Measurements from ENCODE around the gene ZNF311. TPM values are rescaled to one million over a fixed set of nuclear protein-coding genes. Genes with fewer than 3 reads are reported as not detected.

Gene ZNF311
- total and polyA plus RNA-seq, 9 of the 15 experiments (the other 6 are each of a cell fraction or from before 2014, with no cell fraction given) = 5.1 to 10.0 (median 7.5) TPM

GRCh38 chr6:29016559-29017427 lies 11.7 kb upstream of the ZNF311 start (continued):
- TF ChIP-seq RBM15 (IDR thresholded peaks at IDR 0.05; ENCODE audit: insufficient read depth, low read length) = no peak
- TF ChIP-seq ZBTB5 (IDR thresholded peaks at IDR 0.05) = no peak
- TF ChIP-seq CHD2 (IDR thresholded peaks at IDR 0.05; ENCODE audit: low read depth, low read length) = no peak
- no peak for TF ChIP-seq VEZF1 (CRISPR knock-in tag; IDR thresholded peaks at IDR 0.05)
- peak; percentile 91; the same call in 1 of the 2 replicates for TF ChIP-seq ZBTB33 (CRISPR knock-in tag; IDR thresholded peaks at IDR 0.05)
- peak; percentile 41; the same call in 1 of the 2 replicates for TF ChIP-seq CREB3L1 (IDR thresholded peaks at IDR 0.05; ENCODE audit: borderline replicate concordance, low read depth)
- no peak; a peak in 1 of 4 replicates for TF ChIP-seq FOXA3 (CRISPR knock-in tag; conservative IDR thresholded peaks at IDR 0.05 in 1 of 2, IDR thresholded peaks at IDR 0.05 in 1 of 2)
- no peak for TF ChIP-seq TSC22D4 (tag; IDR thresholded peaks at IDR 0.05)
- TF ChIP-seq DPF2 (IDR thresholded peaks at IDR 0.05) = peak; percentile 69
- no peak for TF ChIP-seq GTF2A2 (tag; IDR thresholded peaks at IDR 0.05)
- TF ChIP-seq ATF7 (IDR thresholded peaks at IDR 0.05) = peak; percentile 62
- peak; percentile 66; the same call in 1 of the 2 replicates for TF ChIP-seq MAX (CRISPR knock-in tag; IDR thresholded peaks at IDR 0.05)
- no peak for TF ChIP-seq TAF1 (IDR thresholded peaks at IDR 0.05; ENCODE audit: control insufficient read depth, extremely low read depth, insufficient read depth, low read length, severe bottlenecking)
- no peak for TF ChIP-seq ELF2 (CRISPR knock-in tag; IDR thresholded peaks at IDR 0.05)
- no peak for TF ChIP-seq ZNF79 (CRISPR knock-in tag; IDR thresholded peaks at IDR 0.05; ENCODE audit: low read depth)
